ENCODE data around the gene PRTFDC1.

- no peak for TF ChIP-seq GATA3 (IDR thresholded peaks at IDR 0.05; ENCODE audit: low read depth, low read length)
- no peak for TF ChIP-seq GATA2 (IDR thresholded peaks at IDR 0.05; ENCODE audit: low read depth, low read length)
Measured at GRCh38 chr10:24971374-24971773, 19.0 kb upstream of the PRTFDC1 start.

All from SH-SY5Y (cell line).